DMS 273 (cell line): ENCODE data around the gene RSPH4A.
"Not testable (repeated sequence)": the region's sequence is repeated elsewhere in the genome, so short reads cannot be mapped to it uniquely, and the experiment has no call there.

Source experiments
- DNase-seq: peaks from one replicate; lab custom pipeline; 2025; ENCODE audit not compliant: unreplicated experiment; lab: John Stamatoyannopoulos, UW

The RSPH4A gene

GRCh38 chr6:116624036-116624805, 7.9 kb downstream of the RSPH4A start:
- no peak for DNase-seq

GRCh38 chr6:116625872-116626271, 9.6 kb downstream of the RSPH4A start:
- DNase-seq = no peak

- DNase-seq = no peak
Observed at GRCh38 chr6:116629563-116629981, 13.3 kb downstream of the RSPH4A start.

GRCh38 chr6:116631379-116631990, 15.2 kb downstream of the RSPH4A start:
- DNase-seq = no peak

GRCh38 chr6:116633685-116634084, 17.4 kb downstream of the RSPH4A start:
- DNase-seq = peak; percentile 36

GRCh38 chr6:116648156-116648555, 31.9 kb downstream of the RSPH4A start:
- no peak for DNase-seq

GRCh38 chr6:116649129-116649528, 32.9 kb downstream of the RSPH4A start:
- no peak for DNase-seq

- DNase-seq = no peak
Observed at GRCh38 chr6:116651916-116652315, 35.6 kb downstream of the RSPH4A start.

- no peak for DNase-seq
Observed at GRCh38 chr6:116661594-116661993, 45.3 kb downstream of the RSPH4A start.

- no peak for DNase-seq
Observed at GRCh38 chr6:116662202-116662601, 45.9 kb downstream of the RSPH4A start.

GRCh38 chr6:116663308-116663707, 47.0 kb downstream of the RSPH4A start:
- DNase-seq = no peak

GRCh38 chr6:116664169-116664568, 47.9 kb downstream of the RSPH4A start:
- DNase-seq = not testable (repeated sequence)

- DNase-seq = no peak
Observed at GRCh38 chr6:116665464-116665863, 49.2 kb downstream of the RSPH4A start.

- DNase-seq = no peak
Observed at GRCh38 chr6:116666869-116667268, 50.6 kb downstream of the RSPH4A start.

- peak; percentile 9 for DNase-seq
Observed at GRCh38 chr6:116667623-116668022, 51.3 kb downstream of the RSPH4A start.

GRCh38 chr6:116672306-116672705, 56.0 kb downstream of the RSPH4A start:
- no peak for DNase-seq

GRCh38 chr6:116676021-116676420, 59.7 kb downstream of the RSPH4A start:
- no peak for DNase-seq

- peak; percentile 97 for DNase-seq
Observed at GRCh38 chr6:116680880-116681672, 64.8 kb downstream of the RSPH4A start, which contains the start of gene KPNA5. KPNA5 (plus strand) TSS chr6:116681211; CDS start chr6:116681335, 124 bp downstream.

GRCh38 chr6:116682334-116682712, 66.0 kb downstream of the RSPH4A start:
- peak; percentile 26 for DNase-seq
